Panc1 (cell line): ENCODE data around the gene AGPS. TPM values are rescaled to one million over a fixed set of nuclear protein-coding genes. Genes with fewer than 3 reads are reported as not detected.
"Not testable (repeated sequence)": the region's sequence is repeated elsewhere in the genome, so short reads cannot be mapped to it uniquely, and the experiment has no call there.

Experiments used
- ATAC-seq: fragments of 200-7000 bp; cut with Tn5 transposase; 2 replicates; pipeline ENCODE4 v1.9.1; 2020; ENCODE audit warnings: mild to moderate bottlenecking, moderate library complexity
- BruUV-seq: library from RNA; stranded (reverse); fragments of 400-500 nt; replicated peaks from 2 replicates; lab custom pipeline; 2021; lab: Mats Ljungman, UMichigan
- CTCF ChIA-PET: fragments of 300-600 bp; sonication (Branson Sonifier 250); formaldehyde crosslinking; loops from one replicate; lab custom pipeline; 2022; ENCODE audit warnings: antibody characterized with exemption; lab: Charles Lee
- POLR2A ChIA-PET: fragments of 300-600 bp; sonication (Branson Sonifier 250); formaldehyde crosslinking; loops from one replicate; lab custom pipeline; 2022; ENCODE audit warnings: antibody characterized with exemption; lab: Charles Lee
- DNase-seq: peaks from one replicate; pipeline ENCODE4 v3.0.0-alpha.2; 2010; ENCODE audit warnings: low read depth, low spot score
- H3K27ac ChIP-seq: 2 replicates; pipeline ENCODE4 v1.5.1; 2011; ENCODE audit warnings: mild to moderate bottlenecking, low read length, inconsistent platforms
- H3K27me3 ChIP-seq: fragments of 200-500 bp; sonication (Bioruptor generic); 2 replicates; pipeline ENCODE4 v1.6.0; 2014; ENCODE audit warnings: low read length, inconsistent platforms; ENCODE audit not compliant: control insufficient read depth, insufficient read depth
- H3K36me3 ChIP-seq: fragments of 200-500 bp; sonication (Bioruptor generic); 2 replicates; pipeline ENCODE4 v1.5.1; 2014; ENCODE audit warnings: inconsistent platforms, mild to moderate bottlenecking, low read length, moderate library complexity; ENCODE audit not compliant: control insufficient read depth, insufficient read depth
- H3K4me1 ChIP-seq: 2 replicates; pipeline ENCODE4 v1.5.1; 2011; ENCODE audit warnings: inconsistent platforms, mild to moderate bottlenecking, low read length, moderate library complexity; ENCODE audit not compliant: control insufficient read depth, insufficient read depth
- H3K4me3 ChIP-seq, 2 experiments: 2 replicates each; pipeline ENCODE4 v1.5.1; 2011 to 2012; ENCODE audit warnings: low read depth in 2 of 2, low read length in 2 of 2, mild to moderate bottlenecking in 2 of 2, inconsistent platforms in 1 of 2, moderate library complexity in 1 of 2
- H3K9me3 ChIP-seq: fragments of 200-500 bp; sonication (Bioruptor generic); 2 replicates; pipeline ENCODE4 v1.5.1; 2014; ENCODE audit warnings: low read depth, mild to moderate bottlenecking, inconsistent platforms, low read length, moderate library complexity; ENCODE audit not compliant: control insufficient read depth, insufficient read depth
- POLR2AphosphoS5 ChIP-seq: IDR thresholded peaks from 2 replicates; pipeline ENCODE4 v1.6.1; 2012; ENCODE audit warnings: mild to moderate bottlenecking, low read depth, low read length, moderate library complexity
- SIN3A ChIP-seq: IDR thresholded peaks from 2 replicates; pipeline ENCODE4 v1.6.1; 2012; ENCODE audit warnings: low read depth, mild to moderate bottlenecking, low read length, moderate library complexity, borderline replicate concordance; ENCODE audit not compliant: insufficient read depth
- TCF7L2 ChIP-seq: IDR thresholded peaks from 2 replicates; pipeline ENCODE4 v1.6.1; 2011; ENCODE audit warnings: mild to moderate bottlenecking, low read depth, low read length, inconsistent platforms
- in situ Hi-C: cut with HindIII; loops from 2 replicates; pipeline ENCODE4 v1.10.0; 2016; ENCODE audit warnings: low sequenced_read_pairs, low pct_unique_long_range_greater_than_20kb
- intact Hi-C: fragments of 100-400 bp; cut with micrococcal nuclease; formaldehyde crosslinking; loops from one replicate; pipeline ENCODE4 v1.10.0; 2022; ENCODE audit not compliant: unreplicated experiment
- total RNA-seq: library from RNA; stranded (reverse); gene quantifications from one replicate; pipeline ENCODE4 v1.2.1, GENCODE V29; 2021; ENCODE audit not compliant: unreplicated experiment
- TF ChIP-seq, protein P1 (sequence below), 2 experiments: IDR thresholded peaks; 2 replicates each; pipeline ENCODE4 v1.6.1; 2011 to 2012; ENCODE audit warnings: low read depth in 2 of 2, control low read depth in 1 of 2, low read length in 1 of 2, mild to moderate bottlenecking in 1 of 2, moderate library complexity in 1 of 2; ENCODE audit not compliant: insufficient read depth in 1 of 2
- TF ChIP-seq, protein P2 (sequence below): fragments of 450-650 bp; IDR thresholded peaks from 2 replicates; pipeline ENCODE4 v1.5.1; 2017; ENCODE audit warnings: mild to moderate bottlenecking

The AGPS gene
- total RNA-seq, 1 experiment from 2014 or later, result 68.7 TPM

DNA sequence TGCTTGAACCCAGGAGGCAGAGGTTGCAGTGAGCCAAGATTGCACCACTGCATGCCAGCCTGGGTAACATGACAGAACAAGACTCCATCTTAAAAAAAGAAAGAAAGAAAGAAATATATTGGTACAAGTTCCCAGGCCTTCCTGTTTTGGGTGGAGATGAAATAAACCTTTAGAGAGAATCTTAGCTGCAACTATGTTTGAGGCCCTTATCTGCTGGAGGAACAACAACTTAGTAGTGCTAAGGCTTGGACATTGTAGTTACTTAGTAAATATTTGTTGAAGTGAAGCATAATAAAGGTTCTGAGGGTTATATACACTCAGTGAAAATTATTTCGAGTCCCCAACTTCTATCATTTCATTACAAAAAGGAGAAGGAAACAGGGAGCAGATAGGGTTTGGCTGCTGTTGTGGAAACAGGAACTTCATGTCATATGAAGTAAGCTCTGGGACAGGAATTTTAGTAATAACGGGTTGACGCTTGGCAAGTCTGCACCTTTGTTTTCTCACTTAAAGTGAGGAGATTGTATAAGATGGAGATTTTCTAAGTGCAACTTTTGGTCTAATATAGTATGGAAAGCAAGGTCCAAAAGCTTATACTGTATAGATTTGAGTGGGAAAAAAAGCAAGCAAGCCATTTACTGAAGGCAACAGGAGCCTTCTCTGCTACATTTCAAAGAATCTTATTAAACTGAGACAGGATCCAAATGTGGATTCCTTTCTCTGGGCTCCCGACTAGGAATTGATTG, 40.0 kb upstream of the AGPS start:
- TF ChIP-seq SIN3A, result no peak
- TF ChIP-seq TCF7L2, result no peak
- TF ChIP-seq, protein P1, sequence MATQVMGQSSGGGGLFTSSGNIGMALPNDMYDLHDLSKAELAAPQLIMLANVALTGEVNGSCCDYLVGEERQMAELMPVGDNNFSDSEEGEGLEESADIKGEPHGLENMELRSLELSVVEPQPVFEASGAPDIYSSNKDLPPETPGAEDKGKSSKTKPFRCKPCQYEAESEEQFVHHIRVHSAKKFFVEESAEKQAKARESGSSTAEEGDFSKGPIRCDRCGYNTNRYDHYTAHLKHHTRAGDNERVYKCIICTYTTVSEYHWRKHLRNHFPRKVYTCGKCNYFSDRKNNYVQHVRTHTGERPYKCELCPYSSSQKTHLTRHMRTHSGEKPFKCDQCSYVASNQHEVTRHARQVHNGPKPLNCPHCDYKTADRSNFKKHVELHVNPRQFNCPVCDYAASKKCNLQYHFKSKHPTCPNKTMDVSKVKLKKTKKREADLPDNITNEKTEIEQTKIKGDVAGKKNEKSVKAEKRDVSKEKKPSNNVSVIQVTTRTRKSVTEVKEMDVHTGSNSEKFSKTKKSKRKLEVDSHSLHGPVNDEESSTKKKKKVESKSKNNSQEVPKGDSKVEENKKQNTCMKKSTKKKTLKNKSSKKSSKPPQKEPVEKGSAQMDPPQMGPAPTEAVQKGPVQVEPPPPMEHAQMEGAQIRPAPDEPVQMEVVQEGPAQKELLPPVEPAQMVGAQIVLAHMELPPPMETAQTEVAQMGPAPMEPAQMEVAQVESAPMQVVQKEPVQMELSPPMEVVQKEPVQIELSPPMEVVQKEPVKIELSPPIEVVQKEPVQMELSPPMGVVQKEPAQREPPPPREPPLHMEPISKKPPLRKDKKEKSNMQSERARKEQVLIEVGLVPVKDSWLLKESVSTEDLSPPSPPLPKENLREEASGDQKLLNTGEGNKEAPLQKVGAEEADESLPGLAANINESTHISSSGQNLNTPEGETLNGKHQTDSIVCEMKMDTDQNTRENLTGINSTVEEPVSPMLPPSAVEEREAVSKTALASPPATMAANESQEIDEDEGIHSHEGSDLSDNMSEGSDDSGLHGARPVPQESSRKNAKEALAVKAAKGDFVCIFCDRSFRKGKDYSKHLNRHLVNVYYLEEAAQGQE (IDR thresholded peaks at IDR 0.05; ENCODE audit: insufficient read depth in 1 of 2, low read depth in 2 of 2, low read length in 1 of 2), result no peak
- TF ChIP-seq POLR2AphosphoS5, result no peak
- TF ChIP-seq, protein P2, sequence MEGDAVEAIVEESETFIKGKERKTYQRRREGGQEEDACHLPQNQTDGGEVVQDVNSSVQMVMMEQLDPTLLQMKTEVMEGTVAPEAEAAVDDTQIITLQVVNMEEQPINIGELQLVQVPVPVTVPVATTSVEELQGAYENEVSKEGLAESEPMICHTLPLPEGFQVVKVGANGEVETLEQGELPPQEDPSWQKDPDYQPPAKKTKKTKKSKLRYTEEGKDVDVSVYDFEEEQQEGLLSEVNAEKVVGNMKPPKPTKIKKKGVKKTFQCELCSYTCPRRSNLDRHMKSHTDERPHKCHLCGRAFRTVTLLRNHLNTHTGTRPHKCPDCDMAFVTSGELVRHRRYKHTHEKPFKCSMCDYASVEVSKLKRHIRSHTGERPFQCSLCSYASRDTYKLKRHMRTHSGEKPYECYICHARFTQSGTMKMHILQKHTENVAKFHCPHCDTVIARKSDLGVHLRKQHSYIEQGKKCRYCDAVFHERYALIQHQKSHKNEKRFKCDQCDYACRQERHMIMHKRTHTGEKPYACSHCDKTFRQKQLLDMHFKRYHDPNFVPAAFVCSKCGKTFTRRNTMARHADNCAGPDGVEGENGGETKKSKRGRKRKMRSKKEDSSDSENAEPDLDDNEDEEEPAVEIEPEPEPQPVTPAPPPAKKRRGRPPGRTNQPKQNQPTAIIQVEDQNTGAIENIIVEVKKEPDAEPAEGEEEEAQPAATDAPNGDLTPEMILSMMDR, result no peak
- BruUV-seq, result no TSS peak
- Histone ChIP-seq H3K27me3 (no peaks in the 10 kb centered on the region), H3K4me3 (no peak overlapping the region), H3K27ac (no peak overlapping the region), H3K9me3 (no peaks in the 10 kb centered on the region), H3K36me3 (no peaks in the 10 kb centered on the region), H3K4me1 (no peaks in the 10 kb centered on the region; the same call in 1 of the 2 replicates)
- DNase-seq (no peak), ATAC-seq (peak; percentile 30; the same call in 1 of the 2 replicates)
- ChIA-PET POLR2A (interaction anchor here (0.5 kb wide), 1 partner anchor 57 kb away, joined by 3 read pairs; no protein-coding TSS in a partner anchor), CTCF (interaction anchor here (0.6 to 0.7 kb wide), 2 partner anchors 11 to 146 kb away, joined by 3 to 4 read pairs; no protein-coding TSS in a partner anchor)
- in situ Hi-C loops, result no loop called here
- intact Hi-C loops, result no loop called here

DNA sequence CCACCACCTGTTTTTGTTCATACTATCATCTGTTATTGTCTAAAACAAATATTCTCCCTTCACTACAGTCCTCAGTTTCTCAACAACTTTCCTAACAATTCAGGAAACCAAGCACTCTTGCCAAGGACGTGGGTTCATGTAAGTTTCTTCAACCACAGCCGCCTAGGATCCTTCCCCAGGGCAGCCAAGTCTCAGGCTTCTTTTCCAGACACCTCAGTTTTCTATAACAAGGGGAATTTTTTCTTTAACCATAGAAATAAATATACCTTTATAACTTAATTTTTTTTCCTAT, 39.4 kb upstream of the AGPS start:
- no peak for ATAC-seq
- H3K4me3 ChIP-seq, result no peak overlapping the region
- BruUV-seq, result no TSS peak
- H3K36me3 ChIP-seq, result no peaks in the 10 kb centered on the region
- no peaks in the 10 kb centered on the region for H3K9me3 ChIP-seq
- TF ChIP-seq, protein P1 (IDR thresholded peaks at IDR 0.05; ENCODE audit: insufficient read depth in 1 of 2, low read depth in 2 of 2, low read length in 1 of 2), result no peak
- TF ChIP-seq, protein P2, result no peak
- TF ChIP-seq SIN3A (no peak), TCF7L2 (no peak), POLR2AphosphoS5 (no peak)
- no peaks in the 10 kb centered on the region for H3K27me3 ChIP-seq
- no peak for DNase-seq
- ChIA-PET POLR2A (no interaction called here), CTCF (interaction anchor here (0.7 kb wide), 1 partner anchor 147 kb away, joined by 4 read pairs; no protein-coding TSS in a partner anchor)
- no peak overlapping the region for H3K27ac ChIP-seq
- in situ Hi-C loops (no loop called here), intact Hi-C loops (no loop called here)
- H3K4me1 ChIP-seq, result no peaks in the 10 kb centered on the region; the same call in 1 of the 2 replicates

DNA sequence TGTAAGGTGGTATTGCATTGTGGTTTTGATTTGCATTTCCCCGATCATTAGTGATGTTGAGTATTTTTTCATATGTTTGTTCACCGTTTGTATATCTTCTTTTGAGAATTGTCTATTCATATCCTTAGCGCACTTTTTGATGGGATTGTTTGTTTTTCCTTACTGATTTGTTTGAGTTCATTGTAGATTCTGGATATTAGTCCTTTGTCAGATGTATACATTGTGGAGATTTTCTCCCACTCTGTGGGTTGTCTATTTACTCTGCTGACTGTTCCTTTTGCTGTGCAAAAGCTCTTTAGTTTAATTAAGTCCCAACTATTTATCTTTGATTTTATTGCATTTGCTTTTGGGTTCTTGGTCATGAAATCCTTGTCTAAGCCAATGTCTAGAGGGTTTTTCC, 38.0 kb upstream of the AGPS start:
- in situ Hi-C loops, H3K9me3 ChIP-seq, DNase-seq, CTCF ChIA-PET, H3K27ac ChIP-seq, ATAC-seq, H3K36me3 ChIP-seq, H3K27me3 ChIP-seq, H3K4me1 ChIP-seq, H3K4me3 ChIP-seq, intact Hi-C loops, POLR2A ChIA-PET: not testable (repeated sequence)
- TSS peak; percentile 67 for BruUV-seq
